Ishikawa (cell line): ENCODE measurements around the gene STMP1.
A peak's percentile ranks its signal among the peaks of the same experiment; 100 is the strongest.

Experiments used
- CEBPB ChIP-seq: IDR thresholded peaks from 2 replicates; pipeline ENCODE4 v1.6.1; 2012
- CREB1 ChIP-seq: IDR thresholded peaks from 2 replicates; pipeline ENCODE4 v1.6.1; 2012; ENCODE audit warnings: low read depth
- EGR1 ChIP-seq: IDR thresholded peaks from 2 replicates; pipeline ENCODE4 v1.6.1; 2012
- EP300 ChIP-seq: IDR thresholded peaks from 2 replicates; pipeline ENCODE4 v1.6.1; 2012; ENCODE audit warnings: borderline replicate concordance
- FOXM1 ChIP-seq: IDR thresholded peaks from 2 replicates; pipeline ENCODE4 v1.6.1; 2012; ENCODE audit warnings: low read depth, borderline replicate concordance
- NFIC ChIP-seq: IDR thresholded peaks from 2 replicates; pipeline ENCODE4 v1.6.1; 2012
- RAD21 ChIP-seq: IDR thresholded peaks from 2 replicates; pipeline ENCODE4 v1.6.1; 2012; ENCODE audit warnings: low read depth
- TAF1 ChIP-seq: IDR thresholded peaks from 2 replicates; pipeline ENCODE4 v1.6.1; 2012; ENCODE audit warnings: low read depth, mild to moderate bottlenecking
- TCF12 ChIP-seq: IDR thresholded peaks from 2 replicates; pipeline ENCODE4 v1.6.1; 2012; ENCODE audit warnings: low read depth
- TEAD4 ChIP-seq: IDR thresholded peaks from 2 replicates; pipeline ENCODE4 v1.6.1; 2012
- YY1 ChIP-seq: IDR thresholded peaks from 2 replicates; pipeline ENCODE4 v1.6.1; 2012; ENCODE audit warnings: low read depth
- ZBTB7A ChIP-seq: IDR thresholded peaks from 2 replicates; pipeline ENCODE4 v1.6.1; 2012; ENCODE audit warnings: low read depth
- TF ChIP-seq, protein P1 (sequence below): IDR thresholded peaks from 2 replicates; pipeline ENCODE4 v1.6.1; 2012; ENCODE audit warnings: low read depth, mild to moderate bottlenecking
- TF ChIP-seq, protein P2 (sequence below): IDR thresholded peaks from 2 replicates; pipeline ENCODE4 v1.6.1; 2012
- TF ChIP-seq, protein P3 (sequence below): IDR thresholded peaks from 2 replicates; pipeline ENCODE4 v1.6.1; 2012

Gene STMP1

DNA sequence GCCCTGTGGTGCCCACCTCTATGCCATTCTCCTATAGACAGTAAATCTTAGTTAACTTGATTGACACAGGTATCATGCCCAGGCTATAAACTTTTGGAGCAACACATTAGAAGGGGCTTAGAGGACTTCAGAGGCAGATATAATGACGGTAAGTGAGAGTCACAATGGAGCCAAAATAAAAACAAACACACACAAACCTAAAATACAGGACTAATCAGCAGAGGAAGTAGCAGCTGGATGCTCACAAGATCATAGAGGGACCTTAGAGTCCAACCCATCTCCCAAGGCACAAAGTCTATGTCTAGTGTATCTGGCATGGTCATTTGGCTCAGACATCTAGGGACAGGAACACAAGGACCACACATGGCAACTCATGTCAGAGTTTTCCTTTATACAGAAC, 53.4 kb downstream of the STMP1 start:
- TF ChIP-seq YY1 (no peak), TAF1 (no peak), TEAD4 (no peak), TCF12 (no peak), NFIC (no peak)

DNA sequence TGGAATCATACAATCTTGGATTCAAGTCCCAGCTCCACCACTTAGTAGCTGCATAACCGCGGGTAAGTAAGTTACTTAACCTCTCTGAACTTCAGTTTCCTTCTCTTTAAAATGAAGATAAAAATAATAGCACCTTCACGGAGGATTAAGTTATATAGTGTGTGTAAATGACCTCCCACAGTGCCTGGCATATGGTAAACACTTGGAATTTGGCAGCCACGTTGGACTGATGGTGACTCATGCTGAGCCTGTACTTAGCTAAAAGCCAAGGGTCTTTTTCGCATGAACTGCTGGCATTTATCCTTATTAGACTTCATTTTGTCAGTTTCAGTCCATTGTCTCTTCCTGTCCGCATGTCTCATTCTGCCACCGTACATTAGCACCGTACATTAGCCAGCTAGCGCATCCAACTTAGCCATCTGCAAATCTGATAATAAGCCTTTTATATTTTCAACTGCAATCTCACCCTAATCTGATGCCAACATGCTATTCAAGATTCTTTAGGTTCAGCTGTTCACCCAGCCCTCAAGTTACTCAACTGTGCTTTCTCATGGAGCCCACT, 54.4 kb downstream of the STMP1 start:
- TF ChIP-seq FOXM1 (0 out of 2 replicates have a peak, but pooled peaks have one; percentile 41), RAD21 (no peak), CREB1 (no peak), TEAD4 (peak; percentile 92), EP300 (peak; percentile 82), TAF1 (no peak), NFIC (peak; percentile 99), TCF12 (peak; percentile 93), EGR1 (no peak), YY1 (peak; percentile 44; the same call in 1 of the 2 replicates), ZBTB7A (no peak), CEBPB (peak; percentile 58; the same call in 1 of the 2 replicates)
- TF ChIP-seq, protein P1, sequence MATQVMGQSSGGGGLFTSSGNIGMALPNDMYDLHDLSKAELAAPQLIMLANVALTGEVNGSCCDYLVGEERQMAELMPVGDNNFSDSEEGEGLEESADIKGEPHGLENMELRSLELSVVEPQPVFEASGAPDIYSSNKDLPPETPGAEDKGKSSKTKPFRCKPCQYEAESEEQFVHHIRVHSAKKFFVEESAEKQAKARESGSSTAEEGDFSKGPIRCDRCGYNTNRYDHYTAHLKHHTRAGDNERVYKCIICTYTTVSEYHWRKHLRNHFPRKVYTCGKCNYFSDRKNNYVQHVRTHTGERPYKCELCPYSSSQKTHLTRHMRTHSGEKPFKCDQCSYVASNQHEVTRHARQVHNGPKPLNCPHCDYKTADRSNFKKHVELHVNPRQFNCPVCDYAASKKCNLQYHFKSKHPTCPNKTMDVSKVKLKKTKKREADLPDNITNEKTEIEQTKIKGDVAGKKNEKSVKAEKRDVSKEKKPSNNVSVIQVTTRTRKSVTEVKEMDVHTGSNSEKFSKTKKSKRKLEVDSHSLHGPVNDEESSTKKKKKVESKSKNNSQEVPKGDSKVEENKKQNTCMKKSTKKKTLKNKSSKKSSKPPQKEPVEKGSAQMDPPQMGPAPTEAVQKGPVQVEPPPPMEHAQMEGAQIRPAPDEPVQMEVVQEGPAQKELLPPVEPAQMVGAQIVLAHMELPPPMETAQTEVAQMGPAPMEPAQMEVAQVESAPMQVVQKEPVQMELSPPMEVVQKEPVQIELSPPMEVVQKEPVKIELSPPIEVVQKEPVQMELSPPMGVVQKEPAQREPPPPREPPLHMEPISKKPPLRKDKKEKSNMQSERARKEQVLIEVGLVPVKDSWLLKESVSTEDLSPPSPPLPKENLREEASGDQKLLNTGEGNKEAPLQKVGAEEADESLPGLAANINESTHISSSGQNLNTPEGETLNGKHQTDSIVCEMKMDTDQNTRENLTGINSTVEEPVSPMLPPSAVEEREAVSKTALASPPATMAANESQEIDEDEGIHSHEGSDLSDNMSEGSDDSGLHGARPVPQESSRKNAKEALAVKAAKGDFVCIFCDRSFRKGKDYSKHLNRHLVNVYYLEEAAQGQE = no peak
- TF ChIP-seq, protein P2, sequence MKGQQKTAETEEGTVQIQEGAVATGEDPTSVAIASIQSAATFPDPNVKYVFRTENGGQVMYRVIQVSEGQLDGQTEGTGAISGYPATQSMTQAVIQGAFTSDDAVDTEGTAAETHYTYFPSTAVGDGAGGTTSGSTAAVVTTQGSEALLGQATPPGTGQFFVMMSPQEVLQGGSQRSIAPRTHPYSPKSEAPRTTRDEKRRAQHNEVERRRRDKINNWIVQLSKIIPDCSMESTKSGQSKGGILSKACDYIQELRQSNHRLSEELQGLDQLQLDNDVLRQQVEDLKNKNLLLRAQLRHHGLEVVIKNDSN = no peak
- TF ChIP-seq, protein P3, sequence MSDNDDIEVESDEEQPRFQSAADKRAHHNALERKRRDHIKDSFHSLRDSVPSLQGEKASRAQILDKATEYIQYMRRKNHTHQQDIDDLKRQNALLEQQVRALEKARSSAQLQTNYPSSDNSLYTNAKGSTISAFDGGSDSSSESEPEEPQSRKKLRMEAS = no peak; the same call in 1 of the 2 replicates

DNA sequence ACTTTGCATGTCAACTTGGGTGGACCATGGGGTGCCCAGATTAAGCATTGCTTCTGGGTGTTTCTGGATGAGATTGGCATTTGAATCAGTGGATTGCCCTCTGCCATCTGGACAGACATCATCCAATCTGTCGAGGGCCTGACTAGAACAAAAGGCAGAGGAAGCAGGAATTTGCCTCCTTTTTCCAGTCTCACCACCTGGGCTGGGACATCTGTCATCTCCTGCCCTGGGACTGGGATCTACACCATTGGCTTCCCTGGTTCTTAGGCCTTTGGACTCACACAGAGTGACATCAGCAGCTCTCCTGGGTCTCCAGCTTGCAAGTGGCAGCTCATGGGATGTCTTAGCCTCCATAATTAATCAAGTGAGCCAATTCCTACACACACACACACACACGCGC, 55.4 kb downstream of the STMP1 start:
- TF ChIP-seq RAD21 (no peak), NFIC (no peak), CREB1 (no peak), TEAD4 (no peak), YY1 (no peak), FOXM1 (no peak), ZBTB7A (no peak), TAF1 (no peak), EP300 (no peak), TCF12 (no peak), EGR1 (no peak), CEBPB (no peak)
- TF ChIP-seq, protein P3 = no peak
- TF ChIP-seq, protein P2 = no peak
- TF ChIP-seq, protein P1 = no peak

DNA sequence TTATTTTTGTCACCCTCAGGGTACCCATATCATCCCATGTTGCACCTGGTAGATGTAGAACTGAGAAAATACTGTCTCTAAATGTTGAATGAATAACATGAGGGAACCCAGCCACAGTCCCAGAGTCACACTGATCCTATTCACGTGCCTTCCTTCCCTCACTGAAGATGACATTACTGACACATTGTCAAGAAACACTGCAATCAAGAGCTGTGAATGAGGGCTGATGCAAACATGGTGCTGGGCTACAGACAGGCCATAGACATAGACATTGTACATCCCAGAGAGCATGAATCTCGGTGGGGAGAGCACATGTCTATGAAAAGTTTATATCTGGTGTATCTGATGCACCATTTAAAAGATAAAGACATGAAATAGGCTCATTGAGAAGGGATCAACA, 55.9 kb downstream of the STMP1 start:
- TF ChIP-seq TCF12 = no peak
- no peak for TF ChIP-seq TEAD4
- no peak for TF ChIP-seq EP300
- no peak for TF ChIP-seq NFIC
- no peak for TF ChIP-seq CREB1
- TF ChIP-seq RAD21 = no peak
- no peak for TF ChIP-seq TAF1
- TF ChIP-seq, protein P3 = no peak
- TF ChIP-seq, protein P2 = no peak
- TF ChIP-seq ZBTB7A = no peak
- TF ChIP-seq, protein P1 = no peak
- no peak for TF ChIP-seq FOXM1
- no peak for TF ChIP-seq CEBPB
- TF ChIP-seq EGR1 = no peak
- no peak for TF ChIP-seq YY1
